ENCODE data around the gene NEDD4L. TPM values are rescaled to one million over a fixed set of nuclear protein-coding genes. Genes with fewer than 3 reads are reported as not detected.

NEDD4L gene
- total and polyA plus RNA-seq, 2 experiments from 2014 or later: 36.2 to 72.3 TPM

DNA sequence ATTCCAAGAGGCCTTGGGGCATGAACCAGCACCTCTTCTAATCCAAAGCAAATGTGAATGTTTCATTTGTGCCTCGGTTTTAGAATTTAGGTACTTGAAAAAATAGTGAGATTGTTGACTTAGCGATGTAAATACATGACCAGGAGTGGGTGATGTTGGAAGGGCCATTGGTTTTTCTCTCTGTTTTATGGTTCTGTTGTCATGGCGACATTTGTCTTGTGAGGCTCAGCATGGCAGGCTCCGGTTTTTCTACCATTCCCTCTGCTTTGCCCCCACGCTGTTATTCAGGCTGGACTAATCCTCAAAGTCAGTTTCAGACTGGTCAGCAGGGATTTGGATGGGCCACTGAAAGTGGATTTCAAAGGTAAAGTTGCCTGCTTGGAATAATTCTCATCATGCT lies 329.5 kb downstream of the NEDD4L start:
- H3K27me3 ChIP-seq (ENCODE audit: insufficient read depth): no peaks in the 10 kb centered on the region
- no peaks in the 10 kb centered on the region for H3F3A ChIP-seq (replicated peaks; ENCODE audit: low read depth)
- H3K79me2 ChIP-seq (replicated peaks; ENCODE audit: insufficient read depth): no peaks in the 10 kb centered on the region
- no peak overlapping the region; the same call in 1 of the 2 replicates for H3K27ac Mint-ChIP-seq
- H2AFZ ChIP-seq: no peak overlapping the region
- peaks cover 71% of the 10 kb centered on the region for H3K36me3 Mint-ChIP-seq (ENCODE audit: low read depth)
- DNase-seq (ENCODE audit: low spot score) (no peak), ATAC-seq (no peak)
- no peaks in the 10 kb centered on the region for H3K9me3 Mint-ChIP-seq
- peaks cover 13% of the 10 kb centered on the region; the same call in 1 of the 2 replicates for H3K36me3 ChIP-seq (ENCODE audit: insufficient read depth)
- H3K9me2 ChIP-seq (ENCODE audit: insufficient read depth): no peaks in the 10 kb centered on the region
- H3K4me1 Mint-ChIP-seq: peaks cover 5% of the 10 kb centered on the region; the same call in 2 of the 3 replicates
- no peaks in the 10 kb centered on the region; the same call in 1 of the 2 replicates for H4K20me1 ChIP-seq (replicated peaks; ENCODE audit: insufficient read depth)
- no peak overlapping the region for H3K27ac ChIP-seq (ENCODE audit: low read depth)
- H3K4me3 ChIP-seq: no peak overlapping the region
- TF ChIP-seq NANOG (IDR thresholded peaks at IDR 0.05; ENCODE audit: borderline replicate concordance) (no peak), ZNF331 (CRISPR knock-in tag; IDR thresholded peaks at IDR 0.05; ENCODE audit: low read depth) (no peak), ZNF114 (CRISPR knock-in tag; IDR thresholded peaks at IDR 0.05) (no peak), EZH2phosphoT487 (IDR thresholded peaks at IDR 0.05; ENCODE audit: unreplicated experiment) (no peak)
- TF ChIP-seq, protein P1, sequence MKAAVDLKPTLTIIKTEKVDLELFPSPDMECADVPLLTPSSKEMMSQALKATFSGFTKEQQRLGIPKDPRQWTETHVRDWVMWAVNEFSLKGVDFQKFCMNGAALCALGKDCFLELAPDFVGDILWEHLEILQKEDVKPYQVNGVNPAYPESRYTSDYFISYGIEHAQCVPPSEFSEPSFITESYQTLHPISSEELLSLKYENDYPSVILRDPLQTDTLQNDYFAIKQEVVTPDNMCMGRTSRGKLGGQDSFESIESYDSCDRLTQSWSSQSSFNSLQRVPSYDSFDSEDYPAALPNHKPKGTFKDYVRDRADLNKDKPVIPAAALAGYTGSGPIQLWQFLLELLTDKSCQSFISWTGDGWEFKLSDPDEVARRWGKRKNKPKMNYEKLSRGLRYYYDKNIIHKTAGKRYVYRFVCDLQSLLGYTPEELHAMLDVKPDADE (IDR thresholded peaks at IDR 0.05): no peak
- TF ChIP-seq, protein P2, sequence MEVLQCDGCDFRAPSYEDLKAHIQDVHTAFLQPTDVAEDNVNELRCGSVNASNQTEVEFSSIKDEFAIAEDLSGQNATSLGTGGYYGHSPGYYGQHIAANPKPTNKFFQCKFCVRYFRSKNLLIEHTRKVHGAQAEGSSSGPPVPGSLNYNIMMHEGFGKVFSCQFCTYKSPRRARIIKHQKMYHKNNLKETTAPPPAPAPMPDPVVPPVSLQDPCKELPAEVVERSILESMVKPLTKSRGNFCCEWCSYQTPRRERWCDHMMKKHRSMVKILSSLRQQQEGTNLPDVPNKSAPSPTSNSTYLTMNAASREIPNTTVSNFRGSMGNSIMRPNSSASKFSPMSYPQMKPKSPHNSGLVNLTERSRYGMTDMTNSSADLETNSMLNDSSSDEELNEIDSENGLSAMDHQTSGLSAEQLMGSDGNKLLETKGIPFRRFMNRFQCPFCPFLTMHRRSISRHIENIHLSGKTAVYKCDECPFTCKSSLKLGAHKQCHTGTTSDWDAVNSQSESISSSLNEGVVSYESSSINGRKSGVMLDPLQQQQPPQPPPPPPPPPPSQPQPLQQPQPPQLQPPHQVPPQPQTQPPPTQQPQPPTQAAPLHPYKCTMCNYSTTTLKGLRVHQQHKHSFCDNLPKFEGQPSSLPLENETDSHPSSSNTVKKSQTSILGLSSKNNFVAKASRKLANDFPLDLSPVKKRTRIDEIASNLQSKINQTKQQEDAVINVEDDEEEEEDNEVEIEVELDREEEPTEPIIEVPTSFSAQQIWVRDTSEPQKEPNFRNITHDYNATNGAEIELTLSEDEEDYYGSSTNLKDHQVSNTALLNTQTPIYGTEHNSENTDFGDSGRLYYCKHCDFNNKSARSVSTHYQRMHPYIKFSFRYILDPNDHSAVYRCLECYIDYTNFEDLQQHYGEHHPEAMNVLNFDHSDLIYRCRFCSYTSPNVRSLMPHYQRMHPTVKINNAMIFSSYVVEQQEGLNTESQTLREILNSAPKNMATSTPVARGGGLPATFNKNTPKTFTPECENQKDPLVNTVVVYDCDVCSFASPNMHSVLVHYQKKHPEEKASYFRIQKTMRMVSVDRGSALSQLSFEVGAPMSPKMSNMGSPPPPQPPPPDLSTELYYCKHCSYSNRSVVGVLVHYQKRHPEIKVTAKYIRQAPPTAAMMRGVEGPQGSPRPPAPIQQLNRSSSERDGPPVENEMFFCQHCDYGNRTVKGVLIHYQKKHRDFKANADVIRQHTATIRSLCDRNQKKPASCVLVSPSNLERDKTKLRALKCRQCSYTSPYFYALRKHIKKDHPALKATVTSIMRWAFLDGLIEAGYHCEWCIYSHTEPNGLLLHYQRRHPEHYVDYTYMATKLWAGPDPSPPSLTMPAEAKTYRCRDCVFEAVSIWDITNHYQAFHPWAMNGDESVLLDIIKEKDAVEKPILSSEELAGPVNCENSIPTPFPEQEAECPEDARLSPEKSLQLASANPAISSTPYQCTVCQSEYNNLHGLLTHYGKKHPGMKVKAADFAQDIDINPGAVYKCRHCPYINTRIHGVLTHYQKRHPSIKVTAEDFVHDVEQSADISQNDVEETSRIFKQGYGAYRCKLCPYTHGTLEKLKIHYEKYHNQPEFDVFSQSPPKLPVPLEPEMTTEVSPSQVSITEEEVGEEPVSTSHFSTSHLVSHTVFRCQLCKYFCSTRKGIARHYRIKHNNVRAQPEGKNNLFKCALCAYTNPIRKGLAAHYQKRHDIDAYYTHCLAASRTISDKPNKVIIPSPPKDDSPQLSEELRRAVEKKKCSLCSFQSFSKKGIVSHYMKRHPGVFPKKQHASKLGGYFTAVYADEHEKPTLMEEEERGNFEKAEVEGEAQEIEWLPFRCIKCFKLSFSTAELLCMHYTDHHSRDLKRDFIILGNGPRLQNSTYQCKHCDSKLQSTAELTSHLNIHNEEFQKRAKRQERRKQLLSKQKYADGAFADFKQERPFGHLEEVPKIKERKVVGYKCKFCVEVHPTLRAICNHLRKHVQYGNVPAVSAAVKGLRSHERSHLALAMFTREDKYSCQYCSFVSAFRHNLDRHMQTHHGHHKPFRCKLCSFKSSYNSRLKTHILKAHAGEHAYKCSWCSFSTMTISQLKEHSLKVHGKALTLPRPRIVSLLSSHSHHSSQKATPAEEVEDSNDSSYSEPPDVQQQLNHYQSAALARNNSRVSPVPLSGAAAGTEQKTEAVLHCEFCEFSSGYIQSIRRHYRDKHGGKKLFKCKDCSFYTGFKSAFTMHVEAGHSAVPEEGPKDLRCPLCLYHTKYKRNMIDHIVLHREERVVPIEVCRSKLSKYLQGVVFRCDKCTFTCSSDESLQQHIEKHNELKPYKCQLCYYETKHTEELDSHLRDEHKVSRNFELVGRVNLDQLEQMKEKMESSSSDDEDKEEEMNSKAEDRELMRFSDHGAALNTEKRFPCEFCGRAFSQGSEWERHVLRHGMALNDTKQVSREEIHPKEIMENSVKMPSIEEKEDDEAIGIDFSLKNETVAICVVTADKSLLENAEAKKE (CRISPR knock-in tag; IDR thresholded peaks at IDR 0.05): no peak
- TF ChIP-seq, protein P3, sequence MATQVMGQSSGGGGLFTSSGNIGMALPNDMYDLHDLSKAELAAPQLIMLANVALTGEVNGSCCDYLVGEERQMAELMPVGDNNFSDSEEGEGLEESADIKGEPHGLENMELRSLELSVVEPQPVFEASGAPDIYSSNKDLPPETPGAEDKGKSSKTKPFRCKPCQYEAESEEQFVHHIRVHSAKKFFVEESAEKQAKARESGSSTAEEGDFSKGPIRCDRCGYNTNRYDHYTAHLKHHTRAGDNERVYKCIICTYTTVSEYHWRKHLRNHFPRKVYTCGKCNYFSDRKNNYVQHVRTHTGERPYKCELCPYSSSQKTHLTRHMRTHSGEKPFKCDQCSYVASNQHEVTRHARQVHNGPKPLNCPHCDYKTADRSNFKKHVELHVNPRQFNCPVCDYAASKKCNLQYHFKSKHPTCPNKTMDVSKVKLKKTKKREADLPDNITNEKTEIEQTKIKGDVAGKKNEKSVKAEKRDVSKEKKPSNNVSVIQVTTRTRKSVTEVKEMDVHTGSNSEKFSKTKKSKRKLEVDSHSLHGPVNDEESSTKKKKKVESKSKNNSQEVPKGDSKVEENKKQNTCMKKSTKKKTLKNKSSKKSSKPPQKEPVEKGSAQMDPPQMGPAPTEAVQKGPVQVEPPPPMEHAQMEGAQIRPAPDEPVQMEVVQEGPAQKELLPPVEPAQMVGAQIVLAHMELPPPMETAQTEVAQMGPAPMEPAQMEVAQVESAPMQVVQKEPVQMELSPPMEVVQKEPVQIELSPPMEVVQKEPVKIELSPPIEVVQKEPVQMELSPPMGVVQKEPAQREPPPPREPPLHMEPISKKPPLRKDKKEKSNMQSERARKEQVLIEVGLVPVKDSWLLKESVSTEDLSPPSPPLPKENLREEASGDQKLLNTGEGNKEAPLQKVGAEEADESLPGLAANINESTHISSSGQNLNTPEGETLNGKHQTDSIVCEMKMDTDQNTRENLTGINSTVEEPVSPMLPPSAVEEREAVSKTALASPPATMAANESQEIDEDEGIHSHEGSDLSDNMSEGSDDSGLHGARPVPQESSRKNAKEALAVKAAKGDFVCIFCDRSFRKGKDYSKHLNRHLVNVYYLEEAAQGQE (IDR thresholded peaks at IDR 0.05; ENCODE audit: unreplicated experiment): no peak
- no peaks in the 10 kb centered on the region; the same call in 1 of the 2 replicates for H3K4me1 ChIP-seq (ENCODE audit: insufficient read depth)
- H3K4me3 Mint-ChIP-seq: no peak overlapping the region
- H3K4me2 ChIP-seq: no peak overlapping the region
- H3K27me3 Mint-ChIP-seq (ENCODE audit: insufficient read depth, low read depth, poor library complexity): peaks cover 8% of the 10 kb centered on the region
